Activated CD8-positive, alpha-beta memory T cell treated with anti-CD3 and anti-CD28 coated beads, Interleukin-2, amount 50 U/mL, for 1 hour (primary cell): ENCODE measurements around the gene DVL2.

Experiments
- DNase-seq: peaks from one replicate; pipeline ENCODE4 v3.0.0-alpha.2; 2020; ENCODE audit errors: extremely low read depth

The DVL2 gene

GRCh38 chr17:7237761-7238419 is 3.6 kb upstream of the DVL2 start:
- peak; percentile 49 for DNase-seq

DNA sequence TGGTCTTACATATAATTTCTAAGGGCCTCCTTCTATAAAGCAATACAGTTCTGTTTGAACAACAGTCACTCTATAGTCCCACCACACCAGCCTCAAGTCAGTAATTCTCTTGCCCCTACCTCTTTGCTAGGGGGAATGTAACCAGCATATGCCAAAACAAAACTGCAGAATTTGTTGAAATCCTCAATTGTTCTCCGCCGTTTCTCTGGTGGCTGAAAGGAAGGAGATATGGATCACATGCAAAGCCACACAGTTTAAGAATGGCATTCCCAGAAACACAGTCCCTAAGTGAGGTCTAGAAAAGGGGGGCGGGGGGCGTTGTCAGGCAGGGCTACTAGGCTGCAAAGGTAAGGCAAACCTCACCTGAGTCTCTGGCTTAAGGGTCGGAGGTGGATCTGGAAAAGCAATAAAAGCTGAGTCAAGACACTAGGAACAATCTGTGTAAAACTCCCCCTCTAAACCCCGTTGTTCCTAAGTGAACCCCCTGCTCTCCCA is 3.0 kb upstream of the DVL2 start:
- no peak for DNase-seq

- no peak for DNase-seq
Observed at GRCh38 chr17:7236808-7237207, 2.5 kb upstream of the DVL2 start.

GRCh38 chr17:7235693-7236665 is 1.7 kb upstream of the DVL2 start:
- no peak for DNase-seq

DNA sequence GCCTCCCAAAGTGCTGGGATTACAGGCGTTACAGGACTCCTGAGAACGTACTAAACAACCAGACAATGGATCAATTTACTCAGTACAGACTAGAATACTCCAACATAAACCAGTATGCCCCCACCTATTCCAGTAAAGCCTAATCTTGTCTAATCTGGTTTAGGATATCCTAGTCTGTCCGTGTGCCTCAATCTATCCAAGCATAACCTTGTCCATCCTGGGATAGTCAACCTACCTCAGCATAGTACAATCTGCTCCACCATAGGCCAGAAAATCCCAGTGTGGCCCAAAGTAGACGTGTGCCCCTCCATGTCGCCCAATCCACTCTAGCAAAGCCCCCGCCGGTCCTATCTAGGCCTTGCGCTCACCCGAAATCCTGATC is 625 bp downstream of the DVL2 start:
- no peak for DNase-seq

- DNase-seq = no peak
Observed at GRCh38 chr17:7232114-7232513, 2.2 kb downstream of the DVL2 start.

DNA sequence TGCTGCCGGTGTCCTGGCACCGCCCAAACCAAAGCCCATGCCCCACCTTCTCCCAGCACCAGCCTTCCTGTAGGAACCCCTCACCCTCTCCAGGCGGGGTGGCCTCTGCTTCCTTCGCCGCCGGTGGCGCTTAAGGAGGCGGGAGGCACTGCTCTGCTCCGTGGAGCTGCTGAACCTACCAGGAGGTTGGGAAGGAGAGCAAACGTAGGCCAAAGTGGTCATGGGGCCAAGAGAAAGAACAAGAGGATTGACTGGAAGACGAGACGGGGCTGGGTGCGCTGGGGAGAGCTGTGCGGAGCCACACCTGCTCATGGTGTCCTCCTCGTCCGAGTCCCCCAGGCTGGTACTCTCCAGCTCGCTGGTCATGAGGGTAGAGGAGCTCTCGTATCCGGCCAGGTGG is 4.8 kb downstream of the DVL2 start:
- DNase-seq = no peak

- DNase-seq = no peak
Observed at GRCh38 chr17:7228920-7229319, 5.4 kb downstream of the DVL2 start.

DNA sequence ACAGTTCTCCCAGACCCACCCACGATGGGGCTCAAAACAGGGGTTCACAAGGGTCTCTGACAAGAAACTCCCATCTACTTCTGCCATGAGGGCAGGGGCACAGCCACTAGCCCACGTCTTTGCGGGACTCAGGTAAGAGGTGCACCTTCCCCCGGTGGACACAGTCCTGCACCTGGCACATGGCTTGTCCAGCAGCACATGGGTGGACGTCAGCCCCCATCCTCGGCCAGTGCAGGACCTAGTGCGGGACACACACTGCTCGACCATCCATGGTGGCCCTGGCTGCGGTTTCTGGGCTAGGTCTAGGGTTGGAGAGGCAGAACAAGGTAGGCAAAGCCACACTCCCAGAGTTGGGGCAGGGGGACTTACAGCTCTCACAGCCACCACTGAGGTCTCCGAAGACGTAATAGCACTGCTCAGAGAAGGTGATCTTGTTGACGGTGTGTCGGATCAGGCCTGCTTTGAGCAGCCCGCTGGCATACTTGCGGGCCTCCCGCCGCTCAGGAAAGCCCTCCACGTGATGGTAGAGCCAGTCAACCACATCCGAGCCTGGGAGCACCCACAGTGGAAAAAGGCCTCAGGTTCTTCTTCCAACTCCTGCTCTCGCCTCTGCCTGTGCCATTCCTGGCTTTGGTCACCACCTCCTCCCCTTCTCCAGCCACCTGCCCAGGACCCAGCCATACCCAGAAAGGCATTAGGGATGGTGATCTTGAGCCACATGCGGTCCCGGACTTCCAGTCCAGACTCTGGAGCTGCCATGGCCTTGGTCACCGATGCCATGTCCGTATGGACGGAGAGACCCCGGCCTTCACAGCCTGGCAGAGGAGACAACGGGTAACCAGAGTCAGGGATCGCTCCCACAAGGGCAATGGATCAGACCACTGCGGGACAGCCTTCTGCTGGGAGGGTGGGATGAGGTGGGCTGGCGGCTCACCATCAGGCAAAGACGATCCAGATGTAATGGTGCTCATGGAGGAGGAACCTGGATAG is 7.3 kb downstream of the DVL2 start:
- DNase-seq = no peak

DNA sequence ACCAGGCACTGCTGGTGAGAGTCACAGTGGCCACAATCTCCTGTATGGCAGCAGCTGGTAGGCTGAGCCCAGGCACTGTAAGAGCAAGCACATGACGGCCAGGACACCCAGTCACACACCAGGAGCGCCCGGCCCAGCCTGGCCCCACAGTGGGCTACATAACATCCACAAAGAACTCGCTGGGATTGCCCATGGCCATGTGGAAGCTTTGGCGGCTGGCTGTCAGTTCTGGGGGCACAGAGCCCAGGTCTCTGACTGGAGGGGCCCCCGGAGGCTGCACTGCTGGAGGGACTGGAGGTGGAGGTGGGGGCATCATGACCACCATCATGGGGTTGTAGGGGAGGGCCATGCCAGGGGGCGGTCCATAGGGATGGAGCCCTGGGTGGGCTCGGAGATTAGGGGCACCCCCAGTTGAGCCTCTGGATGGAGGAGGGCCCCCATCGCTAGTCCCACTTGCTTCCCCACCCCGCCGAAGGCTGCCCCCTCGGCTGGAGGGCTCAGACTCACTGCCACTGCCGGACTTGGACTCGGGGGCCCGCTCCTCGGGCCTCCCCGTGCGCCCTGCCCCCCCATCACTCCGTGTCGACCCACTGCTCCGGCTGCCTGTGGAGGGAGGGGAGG is 8.5 kb downstream of the DVL2 start:
- no peak for DNase-seq

DNA sequence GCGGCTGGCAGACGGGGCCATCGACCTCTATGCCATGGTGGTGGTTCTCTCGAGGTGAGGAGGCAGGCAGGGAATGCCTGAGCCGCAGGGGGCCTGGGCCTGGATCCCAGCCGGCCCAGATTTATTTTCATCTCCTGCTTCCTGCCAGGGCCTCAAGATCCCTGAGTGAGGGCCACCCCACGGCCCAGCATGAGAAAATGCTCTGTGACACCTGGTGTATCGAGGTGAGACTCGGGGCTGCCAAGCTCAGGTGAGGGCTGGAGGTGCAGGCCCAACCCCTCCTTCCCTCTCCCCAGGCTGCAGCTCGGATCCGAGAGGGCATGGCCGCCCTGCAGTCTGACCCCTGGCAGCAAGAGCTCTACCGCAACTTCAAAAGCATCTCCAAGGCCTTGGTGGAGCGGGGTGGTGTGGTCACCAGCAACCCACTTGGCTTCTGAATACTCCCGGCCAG is 9.6 kb downstream of the DVL2 start:
- no peak for DNase-seq

DNA sequence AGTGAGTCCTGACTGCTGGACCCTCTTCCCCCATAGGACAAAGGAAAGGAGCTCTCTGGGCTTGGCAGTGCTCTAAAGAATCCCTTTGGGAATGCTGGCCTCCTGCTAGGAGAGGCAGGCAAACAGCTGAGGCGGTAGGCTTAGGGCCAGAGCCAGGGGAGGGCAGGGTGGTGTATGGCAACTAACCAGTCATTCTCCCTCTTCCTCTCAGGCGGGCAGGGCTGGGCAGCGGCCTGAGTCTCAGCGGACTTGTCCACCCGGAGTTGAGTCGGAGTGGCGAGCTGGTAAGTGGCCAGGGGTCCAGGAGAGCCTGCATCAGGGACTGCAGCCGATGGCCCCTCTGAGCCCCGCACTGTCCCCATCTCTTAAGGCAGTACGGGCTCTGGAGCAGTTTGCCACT is 10.2 kb downstream of the DVL2 start:
- DNase-seq = no peak

DNA sequence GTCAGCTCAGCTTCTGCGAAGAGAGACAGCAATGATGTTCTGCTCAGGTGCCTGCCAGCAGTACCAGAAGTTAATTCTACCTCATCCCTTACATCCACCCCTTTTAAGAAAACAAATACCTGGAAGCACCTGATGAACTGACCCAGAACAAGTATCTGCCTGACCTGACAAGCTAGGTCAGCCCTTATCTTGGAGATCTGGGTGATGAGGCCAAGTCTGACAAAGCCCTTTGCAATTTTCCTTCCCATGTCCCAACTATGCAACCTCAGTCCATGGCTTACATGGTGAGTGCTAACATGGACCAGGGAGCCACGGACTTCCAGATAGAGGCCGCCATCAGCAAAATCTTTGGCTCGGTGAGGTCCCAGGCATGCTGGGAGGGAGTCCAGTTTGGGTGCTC is 10.9 kb downstream of the DVL2 start:
- DNase-seq = no peak

DNA sequence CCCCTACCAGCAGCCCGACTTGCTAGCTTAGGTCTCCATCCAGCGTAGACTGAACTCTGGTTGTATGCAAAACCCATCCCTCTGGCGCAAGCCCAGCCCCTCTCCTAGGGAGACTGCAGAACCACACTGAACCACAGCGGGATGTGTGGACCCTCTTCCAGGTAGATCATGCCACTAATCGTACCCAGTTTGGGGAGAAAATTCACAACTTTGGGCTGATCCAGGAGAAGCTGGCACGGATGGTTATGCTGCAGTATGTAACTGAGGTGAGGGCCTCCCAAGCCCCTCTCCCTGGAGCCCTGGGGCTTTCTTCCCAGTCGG is 11.4 kb downstream of the DVL2 start:
- DNase-seq = no peak

GRCh38 chr17:7222093-7222971 is 12.0 kb downstream of the DVL2 start:
- no peak for DNase-seq

DNA sequence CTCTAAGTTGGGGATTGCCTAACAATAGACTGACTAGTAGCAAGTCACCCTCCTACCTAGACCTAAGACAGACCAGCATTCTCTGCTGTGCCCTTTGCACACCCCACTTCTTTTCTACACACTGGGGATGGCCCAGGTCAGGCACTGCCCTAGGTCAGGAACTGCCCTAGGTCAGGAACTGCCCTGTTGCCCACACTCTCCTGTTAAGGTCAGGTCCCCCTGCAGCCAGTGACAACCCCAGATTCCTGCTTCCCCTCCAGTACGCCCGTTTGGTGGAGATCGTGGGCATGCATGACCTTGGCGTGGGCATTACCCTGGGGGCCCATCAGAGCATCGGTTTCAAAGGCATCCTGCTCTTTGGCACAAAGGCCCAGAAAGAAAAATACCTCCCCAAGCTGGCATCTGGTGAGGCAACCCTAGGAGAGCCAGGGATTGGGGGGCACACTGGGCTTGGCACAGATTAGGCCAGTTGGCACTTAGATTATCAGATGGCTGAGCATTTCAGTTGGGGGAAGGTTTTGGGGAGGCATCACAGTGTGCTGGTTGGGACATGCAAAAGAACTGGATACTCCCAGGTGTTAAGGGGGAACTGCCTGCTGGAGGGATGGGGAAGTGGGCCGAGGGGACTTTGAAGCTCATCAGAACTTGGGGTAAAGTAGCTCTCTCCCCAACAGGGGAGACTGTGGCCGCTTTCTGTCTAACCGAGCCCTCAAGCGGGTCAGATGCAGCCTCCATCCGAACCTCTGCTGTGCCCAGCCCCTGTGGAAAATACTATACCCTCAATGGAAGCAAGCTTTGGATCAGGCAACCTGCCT is 12.8 kb downstream of the DVL2 start:
- no peak for DNase-seq

DNA sequence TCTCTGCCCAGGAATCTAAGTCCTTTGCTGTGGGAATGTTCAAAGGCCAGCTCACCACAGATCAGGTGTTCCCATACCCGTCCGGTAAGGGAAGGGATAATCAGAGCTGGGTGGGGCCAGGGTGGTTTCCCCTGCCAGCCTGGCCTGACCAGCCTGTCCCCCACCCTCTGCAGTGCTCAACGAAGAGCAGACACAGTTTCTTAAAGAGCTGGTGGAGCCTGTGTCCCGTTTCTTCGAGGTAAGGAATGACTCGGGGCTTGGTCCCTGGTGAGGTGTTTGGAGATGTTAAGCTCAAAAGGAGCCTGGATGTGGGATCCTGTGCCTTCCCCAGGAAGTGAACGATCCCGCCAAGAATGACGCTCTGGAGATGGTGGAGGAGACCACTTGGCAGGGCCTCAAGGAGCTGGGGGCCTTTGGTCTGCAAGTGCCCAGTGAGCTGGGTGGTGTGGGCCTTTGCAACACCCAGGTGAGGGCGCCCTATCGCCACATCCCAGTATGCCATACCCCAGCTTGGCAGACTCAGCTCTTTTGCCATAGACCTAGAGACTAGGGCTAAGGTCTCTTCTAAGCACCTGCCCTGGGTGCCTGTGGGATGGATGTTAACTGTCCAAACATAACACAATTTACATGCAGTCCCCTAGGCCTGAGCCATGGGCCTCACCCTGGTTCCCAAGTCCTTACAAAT is 13.6 kb downstream of the DVL2 start:
- DNase-seq = no peak

GRCh38 chr17:7219812-7220592 is 14.3 kb downstream of the DVL2 start, which contains the start of the genes ACADVL and DLG4:
Gene ACADVL, plus strand, starts transcription at chr17:7219938. Its CDS starts 47 bp downstream, at chr17:7219985.
Gene DLG4, minus strand, starts transcription at chr17:7219836.
- peak; percentile 55 for DNase-seq
